OCI-LY7 (cell line): ENCODE measurements around the gene PTGER3.

Experiments
- CTCF ChIP-seq: fragments of 200-600 bp; sonication (generic); conservative IDR thresholded peaks from 2 replicates; pipeline ENCODE4 v1.5.1; 2014; ENCODE audit warnings: mild to moderate bottlenecking, antibody characterized with exemption, low read length, moderate library complexity, mixed read lengths
- EZH2phosphoT487 ChIP-seq: fragments of 200-600 bp; sonication (generic); IDR thresholded peaks from 2 replicates; pipeline ENCODE4 v1.6.1; 2018; ENCODE audit warnings: low read depth, borderline replicate concordance, mild to moderate bottlenecking, mixed run types, antibody characterized with exemption, low read length, moderate library complexity, mixed read lengths

- TF ChIP-seq EZH2phosphoT487 (no peak), CTCF (no peak)
These were observed 24.7 kb upstream of the PTGER3 start for GRCh38 chr1:71072273-71072672.
